MM.1S (cell line): ENCODE results near the gene EEA1.

Source experiments
- EZH2 ChIP-seq: fragments of 300-600 bp; sonication (generic); optimal IDR thresholded peaks from 2 replicates; pipeline ENCODE3; 2017; ENCODE audit warnings: low read depth, mild to moderate bottlenecking, antibody characterized with exemption, low read length, mixed read lengths
- EZH2phosphoT487 ChIP-seq: fragments of 300-600 bp; sonication (generic); IDR thresholded peaks from 2 replicates; pipeline ENCODE4 v1.6.1; 2018; ENCODE audit warnings: antibody characterized with exemption, low read length

DNA sequence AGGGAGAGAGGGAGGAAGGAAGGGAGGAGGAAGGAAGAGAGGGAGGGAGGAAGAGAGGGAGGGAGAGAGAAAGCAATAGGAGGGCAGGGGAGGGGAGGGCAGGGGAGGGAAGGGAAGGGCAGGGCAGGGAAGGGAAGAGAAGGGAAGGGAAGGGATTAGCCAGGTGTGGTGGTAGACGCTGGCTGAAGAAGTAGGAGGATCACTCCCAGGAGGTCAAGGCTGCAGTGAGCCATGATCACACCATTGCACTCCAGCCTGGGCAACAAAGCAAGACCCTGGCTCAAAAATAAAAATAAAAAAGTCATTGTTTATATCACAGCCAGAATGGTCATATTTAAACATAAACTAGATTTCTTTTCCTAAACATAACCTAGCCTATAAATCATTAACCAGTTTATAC, 20.4 kb upstream of the EEA1 start:
- TF ChIP-seq EZH2 (no peak), EZH2phosphoT487 (no peak)
